AG10803 (cell line): ENCODE data around the gene ANKLE1.

Experiments used
- DNase-seq: peaks from one replicate; pipeline ENCODE4 v3.0.0; 2010; ENCODE audit warnings: low read depth
- H3K4me3 ChIP-seq: 2 replicates; pipeline ENCODE4 v1.5.1; 2011; ENCODE audit warnings: mild to moderate bottlenecking, low read length, control low read depth
- TF ChIP-seq, protein P1 (sequence below): conservative IDR thresholded peaks from 2 replicates; pipeline ENCODE4 v1.5.1; 2011; ENCODE audit warnings: mild to moderate bottlenecking, low read length, control low read depth, inconsistent platforms

Gene ANKLE1

DNA sequence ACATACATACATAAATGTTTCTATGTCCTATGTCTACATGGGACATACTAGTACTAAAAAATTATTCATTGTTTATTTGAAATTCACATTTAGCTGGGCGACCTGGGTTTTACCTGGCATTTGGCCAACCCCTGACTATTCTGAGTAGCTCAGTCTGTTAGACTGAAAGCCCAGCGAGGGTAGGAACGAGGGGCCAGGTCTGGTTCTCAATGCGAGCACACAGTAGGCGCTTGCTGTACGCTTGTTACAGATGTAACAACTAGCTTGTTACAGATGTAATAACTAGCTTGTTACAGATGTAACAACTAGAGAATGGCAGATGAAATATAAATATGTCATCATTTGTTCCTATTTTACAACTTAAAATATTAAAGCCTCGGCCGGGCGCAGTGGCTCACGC lies 53.9 kb downstream of the ANKLE1 start:
- TF ChIP-seq, protein P1, sequence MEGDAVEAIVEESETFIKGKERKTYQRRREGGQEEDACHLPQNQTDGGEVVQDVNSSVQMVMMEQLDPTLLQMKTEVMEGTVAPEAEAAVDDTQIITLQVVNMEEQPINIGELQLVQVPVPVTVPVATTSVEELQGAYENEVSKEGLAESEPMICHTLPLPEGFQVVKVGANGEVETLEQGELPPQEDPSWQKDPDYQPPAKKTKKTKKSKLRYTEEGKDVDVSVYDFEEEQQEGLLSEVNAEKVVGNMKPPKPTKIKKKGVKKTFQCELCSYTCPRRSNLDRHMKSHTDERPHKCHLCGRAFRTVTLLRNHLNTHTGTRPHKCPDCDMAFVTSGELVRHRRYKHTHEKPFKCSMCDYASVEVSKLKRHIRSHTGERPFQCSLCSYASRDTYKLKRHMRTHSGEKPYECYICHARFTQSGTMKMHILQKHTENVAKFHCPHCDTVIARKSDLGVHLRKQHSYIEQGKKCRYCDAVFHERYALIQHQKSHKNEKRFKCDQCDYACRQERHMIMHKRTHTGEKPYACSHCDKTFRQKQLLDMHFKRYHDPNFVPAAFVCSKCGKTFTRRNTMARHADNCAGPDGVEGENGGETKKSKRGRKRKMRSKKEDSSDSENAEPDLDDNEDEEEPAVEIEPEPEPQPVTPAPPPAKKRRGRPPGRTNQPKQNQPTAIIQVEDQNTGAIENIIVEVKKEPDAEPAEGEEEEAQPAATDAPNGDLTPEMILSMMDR: no peak
- DNase-seq: no peak
- H3K4me3 ChIP-seq: no peak overlapping the region; the same call in 1 of the 2 replicates
